SK-N-SH treated with all-trans-retinoic acid at 6 μM for 48 hours (cell line): ENCODE results near the gene ARHGAP24.

Experiments used
- ATAC-seq: fragments of 200-7000 bp; cut with Tn5 transposase; 3 replicates; pipeline ENCODE4 v1.9.1; 2020; ENCODE audit warnings: mild to moderate bottlenecking, moderate library complexity
- ARNTL ChIP-seq: fragments of 450-650 bp; formaldehyde crosslinking; IDR thresholded peaks from 2 replicates; pipeline ENCODE4 v1.5.0; 2020; ENCODE audit warnings: low read depth, mild to moderate bottlenecking, moderate library complexity, borderline replicate concordance
- BACH2 ChIP-seq: fragments of 250-450 bp; sonication (Bioruptor Pico); IDR thresholded peaks from 2 replicates; pipeline ENCODE4 v1.9.0; 2021; ENCODE audit warnings: mild to moderate bottlenecking, borderline replicate concordance
- CREB5 ChIP-seq: fragments of 250-450 bp; sonication (Bioruptor Pico); IDR thresholded peaks from 2 replicates; pipeline ENCODE4 v1.5.1; 2020; ENCODE audit warnings: low read depth, mild to moderate bottlenecking, moderate library complexity
- CSDC2 ChIP-seq: fragments of 250-450 bp; sonication (Bioruptor Pico); IDR thresholded peaks from 2 replicates; pipeline ENCODE4 v1.5.0; 2020; ENCODE audit warnings: mild to moderate bottlenecking, moderate library complexity
- CSRNP3 ChIP-seq: fragments of 250-450 bp; sonication (Bioruptor Pico); IDR thresholded peaks from 2 replicates; pipeline ENCODE4 v1.5.1; 2021; ENCODE audit warnings: mild to moderate bottlenecking, moderate library complexity
- GLIS3 ChIP-seq: fragments of 250-450 bp; sonication (Bioruptor Pico); IDR thresholded peaks from 2 replicates; pipeline ENCODE4 v1.5.0; 2020; ENCODE audit warnings: mild to moderate bottlenecking, moderate library complexity
- ISL1 ChIP-seq: fragments of 250-450 bp; sonication (Bioruptor Pico); IDR thresholded peaks from 2 replicates; pipeline ENCODE4 v2.1.2; 2022; ENCODE audit warnings: mild to moderate bottlenecking, moderate library complexity
- OSR1 ChIP-seq: fragments of 250-450 bp; sonication (Bioruptor Pico); IDR thresholded peaks from 2 replicates; pipeline ENCODE4 v1.8.0; 2022; ENCODE audit warnings: moderate library complexity, mild to moderate bottlenecking, inconsistent platforms
- PATZ1 ChIP-seq: fragments of 250-450 bp; sonication (Bioruptor Pico); IDR thresholded peaks from 2 replicates; pipeline ENCODE4 v1.8.0; 2020; ENCODE audit warnings: mild to moderate bottlenecking, moderate library complexity, borderline replicate concordance
- POU6F1 ChIP-seq: fragments of 250-450 bp; sonication (Bioruptor Pico); IDR thresholded peaks from 2 replicates; pipeline ENCODE4 v1.8.0; 2021; ENCODE audit warnings: low read depth, mild to moderate bottlenecking, moderate library complexity, borderline replicate concordance
- PPARA ChIP-seq: fragments of 250-450 bp; sonication (Bioruptor Pico); IDR thresholded peaks from 2 replicates; pipeline ENCODE4 v1.5.0; 2020; ENCODE audit warnings: mild to moderate bottlenecking, borderline replicate concordance
- RARB ChIP-seq: fragments of 250-450 bp; sonication (Bioruptor Pico); IDR thresholded peaks from 2 replicates; pipeline ENCODE4 v1.8.0; 2021; ENCODE audit warnings: mild to moderate bottlenecking, moderate library complexity
- SNAI2 ChIP-seq: fragments of 250-450 bp; sonication (Bioruptor Pico); IDR thresholded peaks from 2 replicates; pipeline ENCODE4 v1.5.0; 2020; ENCODE audit warnings: mild to moderate bottlenecking, moderate library complexity
- TSHZ2 ChIP-seq: fragments of 250-450 bp; sonication (Bioruptor Pico); IDR thresholded peaks from 2 replicates; pipeline ENCODE4 v1.5.0; 2020; ENCODE audit warnings: mild to moderate bottlenecking, moderate library complexity
- ZC3H10 ChIP-seq: fragments of 250-450 bp; sonication (Bioruptor Pico); IDR thresholded peaks from 2 replicates; pipeline ENCODE4 v1.5.1; 2021; ENCODE audit warnings: mild to moderate bottlenecking, moderate library complexity
- ZFP3 ChIP-seq: fragments of 250-450 bp; sonication (Bioruptor Pico); IDR thresholded peaks from 2 replicates; pipeline ENCODE4 v1.5.0; 2020; ENCODE audit warnings: mild to moderate bottlenecking, moderate library complexity
- ZFP30 ChIP-seq: fragments of 450-650 bp; formaldehyde crosslinking; IDR thresholded peaks from 2 replicates; pipeline ENCODE4 v1.5.0; 2022; ENCODE audit warnings: mild to moderate bottlenecking, moderate library complexity
- ZNF565 ChIP-seq: fragments of 450-650 bp; formaldehyde crosslinking; conservative IDR thresholded peaks from 2 replicates; pipeline ENCODE4 v1.5.0; 2020; ENCODE audit warnings: low read depth, mild to moderate bottlenecking, moderate library complexity
- ZNF70 ChIP-seq: fragments of 450-650 bp; formaldehyde crosslinking; IDR thresholded peaks from 2 replicates; pipeline ENCODE4 v1.5.0; 2020; ENCODE audit warnings: mild to moderate bottlenecking, moderate library complexity

Gene ARHGAP24

GRCh38 chr4:85459736-85460135 lies 15.2 kb upstream of the ARHGAP24 start:
- no peak for TF ChIP-seq ZNF70 (CRISPR knock-in tag)
- no peak for TF ChIP-seq ZNF565 (CRISPR knock-in tag)
- no peak for TF ChIP-seq PPARA (CRISPR knock-in tag)
- TF ChIP-seq PATZ1 = no peak
- no peak for TF ChIP-seq CREB5 (CRISPR knock-in tag)
- no peak for TF ChIP-seq GLIS3 (CRISPR knock-in tag)
- TF ChIP-seq ISL1 (CRISPR knock-in tag) = no peak
- no peak for TF ChIP-seq ZC3H10 (CRISPR knock-in tag)
- no peak for TF ChIP-seq ZFP30 (CRISPR knock-in tag)
- TF ChIP-seq ARNTL (CRISPR knock-in tag) = no peak
- TF ChIP-seq TSHZ2 (CRISPR knock-in tag) = no peak
- no peak for TF ChIP-seq CSRNP3 (CRISPR knock-in tag)
- no peak for TF ChIP-seq OSR1 (CRISPR knock-in tag)
- no peak for ATAC-seq

- ATAC-seq = no peak
These were observed 594 bp upstream of the ARHGAP24 start for GRCh38 chr4:85474356-85474755.

More at GRCh38 chr4:85474356-85474755, 594 bp upstream of the ARHGAP24 start:
- TF ChIP-seq RARB (CRISPR knock-in tag) (no peak), ZC3H10 (CRISPR knock-in tag) (no peak), CREB5 (CRISPR knock-in tag) (no peak), TSHZ2 (CRISPR knock-in tag) (no peak), GLIS3 (CRISPR knock-in tag) (no peak), ZFP3 (CRISPR knock-in tag) (no peak), POU6F1 (CRISPR knock-in tag) (no peak), ZNF70 (CRISPR knock-in tag) (no peak), BACH2 (CRISPR knock-in tag) (no peak), OSR1 (CRISPR knock-in tag) (no peak), CSRNP3 (CRISPR knock-in tag) (no peak), SNAI2 (no peak), CSDC2 (CRISPR knock-in tag) (no peak)
